Neural cell (in vitro differentiated cells): ENCODE results near the gene USP48. TPM values are rescaled to one million over a fixed set of nuclear protein-coding genes. Genes with fewer than 3 reads are reported as not detected.

ENCODE experiments used
- H2AFZ ChIP-seq: fragments of 200-600, 300-800 bp; sonication (generic), shearing (Covaris generic); 2 replicates; pipeline ENCODE4 v1.6.0; 2014; ENCODE audit warnings: low read depth, mild to moderate bottlenecking, antibody characterized with exemption, low read length, moderate library complexity
- H3F3A ChIP-seq: fragments of 200-600 bp; shearing (Covaris generic); 2 replicates; pipeline ENCODE4 v1.6.1; 2016; ENCODE audit warnings: mild to moderate bottlenecking, moderate library complexity, mixed read lengths, antibody characterized with exemption, low read length; ENCODE audit not compliant: insufficient read depth, poor library complexity, severe bottlenecking
- H3K27ac ChIP-seq: fragments of 200-600, 300-800 bp; sonication (generic), shearing (Covaris generic); 2 replicates; pipeline ENCODE4 v1.5.1; 2014; ENCODE audit warnings: mild to moderate bottlenecking, low read length, moderate library complexity
- H3K27me3 ChIP-seq: fragments of 300-800, 200-600 bp; sonication (generic), shearing (Covaris generic); 2 replicates; pipeline ENCODE4 v1.6.0; 2014; ENCODE audit warnings: mild to moderate bottlenecking, low read depth, low read length, moderate library complexity; ENCODE audit not compliant: insufficient read depth
- H3K36me3 ChIP-seq: fragments of 300-800, 200-600 bp; sonication (generic), shearing (Covaris generic); 2 replicates; pipeline ENCODE4 v1.5.1; 2014; ENCODE audit warnings: mild to moderate bottlenecking, antibody characterized with exemption, low read length, moderate library complexity; ENCODE audit not compliant: insufficient read depth
- H3K4me2 ChIP-seq: fragments of 300-800, 200-600 bp; sonication (generic), shearing (Covaris generic); 2 replicates; pipeline ENCODE4 v1.6.0; 2014; ENCODE audit warnings: mild to moderate bottlenecking, low read length
- H3K4me3 ChIP-seq: fragments of 300-800, 200-600 bp; sonication (generic), shearing (Covaris generic); 2 replicates; pipeline ENCODE4 v1.5.1; 2014; ENCODE audit warnings: mild to moderate bottlenecking, low read length, moderate library complexity
- H3K79me2 ChIP-seq: fragments of 200-600 bp; shearing (Covaris generic); replicated peaks from 2 replicates; pipeline ENCODE4 v1.6.0; 2014; ENCODE audit warnings: mild to moderate bottlenecking, low read length, moderate library complexity; ENCODE audit not compliant: insufficient read depth
- H3K9ac ChIP-seq: fragments of 300-800, 200-600 bp; sonication (generic), shearing (Covaris generic); 2 replicates; pipeline ENCODE4 v1.6.1; 2016; ENCODE audit warnings: mild to moderate bottlenecking, low read length, mixed read lengths
- H3K9me2 ChIP-seq: fragments of 200-600 bp; shearing (Covaris generic); 2 replicates; pipeline ENCODE4 v1.6.1; 2016; ENCODE audit warnings: mild to moderate bottlenecking, low read length, mixed read lengths; ENCODE audit not compliant: insufficient read depth
- H3K9me3 ChIP-seq: fragments of 200-600, 300-800 bp; sonication (generic), shearing (Covaris generic); 2 replicates; pipeline ENCODE4 v1.6.1; 2016; ENCODE audit warnings: mild to moderate bottlenecking, mixed run types, low read length, moderate library complexity, mixed read lengths
- H4K20me1 ChIP-seq: fragments of 200-600 bp; shearing (Covaris generic); 2 replicates; pipeline ENCODE4 v1.6.1; 2016; ENCODE audit warnings: mild to moderate bottlenecking, mixed run types; ENCODE audit not compliant: insufficient read depth
- EP300 ChIP-seq: fragments of 450-650 bp; conservative IDR thresholded peaks from 2 replicates; pipeline ENCODE4 v1.6.1; 2014; ENCODE audit warnings: antibody characterized with exemption, mild to moderate bottlenecking, moderate library complexity; ENCODE audit not compliant: poor library complexity, severe bottlenecking
- EZH2 ChIP-seq: fragments of 200-600, 300-800 bp; shearing (Covaris generic), sonication (generic); IDR thresholded peaks from 2 replicates; pipeline ENCODE4 v1.6.1; 2014; ENCODE audit warnings: antibody characterized with exemption, low read length, borderline replicate concordance, mild to moderate bottlenecking; ENCODE audit not compliant: insufficient read depth, poor library complexity, severe bottlenecking
- MXI1 ChIP-seq: fragments of 450-650 bp; conservative IDR thresholded peaks from 2 replicates; pipeline ENCODE4 v1.6.1; 2014; ENCODE audit warnings: antibody characterized with exemption, mild to moderate bottlenecking; ENCODE audit not compliant: poor library complexity, severe bottlenecking
- POLR2AphosphoS5 ChIP-seq: IDR thresholded peaks from 2 replicates; pipeline ENCODE4 v1.6.1; 2012
- RAD21 ChIP-seq: fragments of 450-650 bp; conservative IDR thresholded peaks from 2 replicates; pipeline ENCODE4 v1.6.1; 2014; ENCODE audit warnings: antibody characterized with exemption, mild to moderate bottlenecking, moderate library complexity
- TAF1 ChIP-seq: IDR thresholded peaks from 2 replicates; pipeline ENCODE4 v1.6.1; 2012; ENCODE audit warnings: low read depth
- polyA plus RNA-seq: library from polyadenylated mRNA; depleted of rRNA; stranded (reverse); fragments of >200 nt; gene quantifications from 2 replicates; pipeline ENCODE4 v1.2.3, GENCODE V29; 2014
- TF ChIP-seq, protein P1 (sequence below): fragments of 450-650 bp; IDR thresholded peaks from 2 replicates; pipeline ENCODE4 v1.5.1; 2014; ENCODE audit warnings: antibody characterized with exemption, mild to moderate bottlenecking, moderate library complexity; ENCODE audit not compliant: poor library complexity, severe bottlenecking
- TF ChIP-seq, protein P2 (sequence below): IDR thresholded peaks from 2 replicates; pipeline ENCODE4 v1.6.1; 2012; ENCODE audit warnings: borderline replicate concordance

Gene USP48
- polyA plus RNA-seq, 1 donor from 2014 or later = 67.2 TPM

DNA sequence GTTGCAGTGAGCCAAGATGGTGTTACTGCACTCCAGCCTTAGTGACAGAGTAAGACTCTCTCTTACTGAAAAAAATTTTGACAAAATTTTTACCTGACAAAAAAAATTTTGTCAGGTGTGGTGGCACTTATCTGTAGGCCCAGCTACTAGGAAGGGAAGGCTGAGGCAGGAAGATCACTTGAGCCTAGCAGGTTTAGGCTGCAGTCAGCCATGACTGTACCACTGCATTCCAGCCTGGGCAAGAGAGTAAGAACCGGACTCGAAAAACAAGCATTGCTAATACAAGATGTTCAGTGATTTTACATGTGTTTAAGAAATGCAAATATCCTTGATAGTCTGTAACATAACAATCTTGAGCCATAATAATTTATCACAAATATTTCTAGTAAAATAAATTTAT lies 46.9 kb downstream of the USP48 start:
- no peak overlapping the region for H2AFZ ChIP-seq
- H3K27me3 ChIP-seq = no peaks in the 10 kb centered on the region
- H3K9me2 ChIP-seq = no peaks in the 10 kb centered on the region
- no peak overlapping the region for H3K4me2 ChIP-seq
- H3K9ac ChIP-seq = no peak overlapping the region
- H3F3A ChIP-seq = no peaks in the 10 kb centered on the region
- H3K36me3 ChIP-seq = no peaks in the 10 kb centered on the region
- TF ChIP-seq, protein P1, sequence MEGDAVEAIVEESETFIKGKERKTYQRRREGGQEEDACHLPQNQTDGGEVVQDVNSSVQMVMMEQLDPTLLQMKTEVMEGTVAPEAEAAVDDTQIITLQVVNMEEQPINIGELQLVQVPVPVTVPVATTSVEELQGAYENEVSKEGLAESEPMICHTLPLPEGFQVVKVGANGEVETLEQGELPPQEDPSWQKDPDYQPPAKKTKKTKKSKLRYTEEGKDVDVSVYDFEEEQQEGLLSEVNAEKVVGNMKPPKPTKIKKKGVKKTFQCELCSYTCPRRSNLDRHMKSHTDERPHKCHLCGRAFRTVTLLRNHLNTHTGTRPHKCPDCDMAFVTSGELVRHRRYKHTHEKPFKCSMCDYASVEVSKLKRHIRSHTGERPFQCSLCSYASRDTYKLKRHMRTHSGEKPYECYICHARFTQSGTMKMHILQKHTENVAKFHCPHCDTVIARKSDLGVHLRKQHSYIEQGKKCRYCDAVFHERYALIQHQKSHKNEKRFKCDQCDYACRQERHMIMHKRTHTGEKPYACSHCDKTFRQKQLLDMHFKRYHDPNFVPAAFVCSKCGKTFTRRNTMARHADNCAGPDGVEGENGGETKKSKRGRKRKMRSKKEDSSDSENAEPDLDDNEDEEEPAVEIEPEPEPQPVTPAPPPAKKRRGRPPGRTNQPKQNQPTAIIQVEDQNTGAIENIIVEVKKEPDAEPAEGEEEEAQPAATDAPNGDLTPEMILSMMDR = no peak
- no peaks in the 10 kb centered on the region for H4K20me1 ChIP-seq
- no peak overlapping the region for H3K27ac ChIP-seq
- no peaks in the 10 kb centered on the region for H3K79me2 ChIP-seq
- H3K4me3 ChIP-seq = no peak overlapping the region
- no peaks in the 10 kb centered on the region for H3K9me3 ChIP-seq

DNA sequence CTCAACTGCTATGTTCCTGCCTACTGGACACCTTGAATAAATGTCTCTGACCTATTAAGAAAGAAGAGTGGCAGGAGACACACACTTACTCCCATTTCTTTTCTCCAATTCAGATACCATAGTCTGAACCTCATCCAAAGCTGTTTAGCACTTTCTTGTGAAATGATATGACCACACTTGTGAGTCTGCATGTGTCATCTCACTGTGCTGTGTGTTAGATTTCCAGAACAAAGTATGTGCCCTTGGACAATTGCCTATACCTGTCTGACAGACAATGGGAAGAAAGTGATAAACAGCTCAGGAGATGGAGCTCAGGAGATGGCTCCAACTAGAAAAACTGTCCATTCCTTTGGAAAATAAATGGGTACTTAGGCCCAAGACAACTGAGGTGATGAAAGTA lies 48.4 kb downstream of the USP48 start:
- H3K9me2 ChIP-seq = no peaks in the 10 kb centered on the region
- no peak overlapping the region for H3K4me2 ChIP-seq
- no peaks in the 10 kb centered on the region for H3F3A ChIP-seq
- no peak overlapping the region for H3K4me3 ChIP-seq
- H3K79me2 ChIP-seq = no peaks in the 10 kb centered on the region
- no peak overlapping the region for H3K27ac ChIP-seq
- H2AFZ ChIP-seq = no peak overlapping the region
- no peak overlapping the region for H3K9ac ChIP-seq
- TF ChIP-seq, protein P1 = no peak
- no peak for TF ChIP-seq EZH2
- TF ChIP-seq, protein P2, sequence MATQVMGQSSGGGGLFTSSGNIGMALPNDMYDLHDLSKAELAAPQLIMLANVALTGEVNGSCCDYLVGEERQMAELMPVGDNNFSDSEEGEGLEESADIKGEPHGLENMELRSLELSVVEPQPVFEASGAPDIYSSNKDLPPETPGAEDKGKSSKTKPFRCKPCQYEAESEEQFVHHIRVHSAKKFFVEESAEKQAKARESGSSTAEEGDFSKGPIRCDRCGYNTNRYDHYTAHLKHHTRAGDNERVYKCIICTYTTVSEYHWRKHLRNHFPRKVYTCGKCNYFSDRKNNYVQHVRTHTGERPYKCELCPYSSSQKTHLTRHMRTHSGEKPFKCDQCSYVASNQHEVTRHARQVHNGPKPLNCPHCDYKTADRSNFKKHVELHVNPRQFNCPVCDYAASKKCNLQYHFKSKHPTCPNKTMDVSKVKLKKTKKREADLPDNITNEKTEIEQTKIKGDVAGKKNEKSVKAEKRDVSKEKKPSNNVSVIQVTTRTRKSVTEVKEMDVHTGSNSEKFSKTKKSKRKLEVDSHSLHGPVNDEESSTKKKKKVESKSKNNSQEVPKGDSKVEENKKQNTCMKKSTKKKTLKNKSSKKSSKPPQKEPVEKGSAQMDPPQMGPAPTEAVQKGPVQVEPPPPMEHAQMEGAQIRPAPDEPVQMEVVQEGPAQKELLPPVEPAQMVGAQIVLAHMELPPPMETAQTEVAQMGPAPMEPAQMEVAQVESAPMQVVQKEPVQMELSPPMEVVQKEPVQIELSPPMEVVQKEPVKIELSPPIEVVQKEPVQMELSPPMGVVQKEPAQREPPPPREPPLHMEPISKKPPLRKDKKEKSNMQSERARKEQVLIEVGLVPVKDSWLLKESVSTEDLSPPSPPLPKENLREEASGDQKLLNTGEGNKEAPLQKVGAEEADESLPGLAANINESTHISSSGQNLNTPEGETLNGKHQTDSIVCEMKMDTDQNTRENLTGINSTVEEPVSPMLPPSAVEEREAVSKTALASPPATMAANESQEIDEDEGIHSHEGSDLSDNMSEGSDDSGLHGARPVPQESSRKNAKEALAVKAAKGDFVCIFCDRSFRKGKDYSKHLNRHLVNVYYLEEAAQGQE = no peak
- no peak for TF ChIP-seq POLR2AphosphoS5
- TF ChIP-seq EP300 = no peak
- no peak for TF ChIP-seq RAD21
- no peaks in the 10 kb centered on the region for H3K9me3 ChIP-seq
- H4K20me1 ChIP-seq = no peaks in the 10 kb centered on the region
- H3K36me3 ChIP-seq = no peaks in the 10 kb centered on the region
- H3K27me3 ChIP-seq = no peaks in the 10 kb centered on the region

DNA sequence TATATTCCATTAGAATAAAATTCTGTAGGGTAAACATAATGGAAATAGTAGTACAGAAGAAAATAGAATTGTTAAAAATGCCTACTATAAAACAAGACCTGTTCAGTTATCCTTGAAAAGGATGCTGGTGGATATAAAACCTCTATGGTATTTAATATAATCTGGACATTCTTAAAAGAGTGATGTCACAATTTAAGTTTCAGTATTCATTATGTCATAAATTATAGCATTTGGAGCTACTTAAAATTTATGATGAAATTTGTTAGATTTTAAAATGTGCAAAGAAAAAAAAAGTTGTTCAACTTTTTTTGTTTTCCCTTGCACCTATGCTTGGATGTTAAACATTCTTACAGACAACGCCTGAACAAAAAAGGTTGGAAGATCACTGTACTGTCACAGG lies 50.3 kb downstream of the USP48 start:
- no peaks in the 10 kb centered on the region for H4K20me1 ChIP-seq
- H3K27me3 ChIP-seq = no peaks in the 10 kb centered on the region
- no peak overlapping the region for H3K4me2 ChIP-seq
- no peak overlapping the region for H3K9ac ChIP-seq
- no peaks in the 10 kb centered on the region for H3K36me3 ChIP-seq
- H3K9me3 ChIP-seq = no peaks in the 10 kb centered on the region
- no peaks in the 10 kb centered on the region for H3F3A ChIP-seq
- H2AFZ ChIP-seq = no peak overlapping the region
- H3K4me3 ChIP-seq = no peak overlapping the region
- no peaks in the 10 kb centered on the region for H3K9me2 ChIP-seq
- no peak overlapping the region for H3K27ac ChIP-seq
- H3K79me2 ChIP-seq = no peaks in the 10 kb centered on the region
- no peak for TF ChIP-seq POLR2AphosphoS5
- TF ChIP-seq, protein P1 = no peak
- no peak for TF ChIP-seq EZH2
- TF ChIP-seq, protein P2 = no peak
- TF ChIP-seq TAF1 = no peak
- TF ChIP-seq EP300 = no peak
- no peak for TF ChIP-seq MXI1
- TF ChIP-seq RAD21 = no peak
